PFSK-1 (cell line): Measurements from ENCODE around the gene DUSP6.

Experiments
- FOXP2 ChIP-seq: optimal IDR thresholded peaks from 2 replicates; pipeline ENCODE3; 2011; ENCODE audit warnings: borderline replicate concordance, control low read depth, inconsistent platforms; ENCODE audit not compliant: insufficient read depth; ENCODE audit errors: extremely low read length, extremely low read depth
- POLR2AphosphoS5 ChIP-seq: IDR thresholded peaks from 2 replicates; pipeline ENCODE4 v1.6.1; 2012; ENCODE audit warnings: low read depth, mild to moderate bottlenecking, control low read depth, low read length, moderate library complexity
- SIN3A ChIP-seq: IDR thresholded peaks from 2 replicates; pipeline ENCODE4 v1.6.1; 2012; ENCODE audit warnings: mild to moderate bottlenecking, low read length, moderate library complexity, borderline replicate concordance; ENCODE audit not compliant: insufficient read depth
- TAF1 ChIP-seq: IDR thresholded peaks from 2 replicates; pipeline ENCODE4 v1.6.1; 2012; ENCODE audit warnings: low read length, control low read depth, borderline replicate concordance; ENCODE audit not compliant: insufficient read depth
- TF ChIP-seq, protein P1 (sequence below), 2 experiments: IDR thresholded peaks; 2 replicates each; pipeline versions ENCODE4 v1.6.1 to v1.8.0; 2011 to 2012; ENCODE audit warnings: low read depth in 2 of 2, low read length in 2 of 2, control low read depth in 1 of 2, inconsistent platforms in 1 of 2, mild to moderate bottlenecking in 1 of 2, moderate library complexity in 1 of 2; ENCODE audit not compliant: insufficient read depth in 1 of 2

The DUSP6 gene

DNA sequence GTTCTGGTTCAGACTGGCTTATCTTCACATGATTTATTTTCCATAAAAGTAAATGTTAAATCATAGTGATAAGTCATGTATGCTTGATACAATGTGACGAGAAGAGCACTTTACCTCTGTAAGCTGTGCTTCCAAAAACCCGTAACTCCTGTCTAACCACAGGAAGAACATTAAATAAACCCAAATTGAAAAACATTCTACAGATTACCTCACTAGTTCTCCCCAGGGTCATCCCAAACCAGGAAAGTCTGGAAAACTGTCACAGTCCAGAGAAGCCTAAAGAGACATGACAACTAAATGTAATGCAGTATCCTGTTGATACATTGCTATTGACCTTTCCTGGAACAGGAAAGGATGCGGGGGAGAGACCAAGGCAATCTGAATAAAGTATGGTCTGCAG, 32.5 kb upstream of the DUSP6 start:
- TF ChIP-seq, protein P1, sequence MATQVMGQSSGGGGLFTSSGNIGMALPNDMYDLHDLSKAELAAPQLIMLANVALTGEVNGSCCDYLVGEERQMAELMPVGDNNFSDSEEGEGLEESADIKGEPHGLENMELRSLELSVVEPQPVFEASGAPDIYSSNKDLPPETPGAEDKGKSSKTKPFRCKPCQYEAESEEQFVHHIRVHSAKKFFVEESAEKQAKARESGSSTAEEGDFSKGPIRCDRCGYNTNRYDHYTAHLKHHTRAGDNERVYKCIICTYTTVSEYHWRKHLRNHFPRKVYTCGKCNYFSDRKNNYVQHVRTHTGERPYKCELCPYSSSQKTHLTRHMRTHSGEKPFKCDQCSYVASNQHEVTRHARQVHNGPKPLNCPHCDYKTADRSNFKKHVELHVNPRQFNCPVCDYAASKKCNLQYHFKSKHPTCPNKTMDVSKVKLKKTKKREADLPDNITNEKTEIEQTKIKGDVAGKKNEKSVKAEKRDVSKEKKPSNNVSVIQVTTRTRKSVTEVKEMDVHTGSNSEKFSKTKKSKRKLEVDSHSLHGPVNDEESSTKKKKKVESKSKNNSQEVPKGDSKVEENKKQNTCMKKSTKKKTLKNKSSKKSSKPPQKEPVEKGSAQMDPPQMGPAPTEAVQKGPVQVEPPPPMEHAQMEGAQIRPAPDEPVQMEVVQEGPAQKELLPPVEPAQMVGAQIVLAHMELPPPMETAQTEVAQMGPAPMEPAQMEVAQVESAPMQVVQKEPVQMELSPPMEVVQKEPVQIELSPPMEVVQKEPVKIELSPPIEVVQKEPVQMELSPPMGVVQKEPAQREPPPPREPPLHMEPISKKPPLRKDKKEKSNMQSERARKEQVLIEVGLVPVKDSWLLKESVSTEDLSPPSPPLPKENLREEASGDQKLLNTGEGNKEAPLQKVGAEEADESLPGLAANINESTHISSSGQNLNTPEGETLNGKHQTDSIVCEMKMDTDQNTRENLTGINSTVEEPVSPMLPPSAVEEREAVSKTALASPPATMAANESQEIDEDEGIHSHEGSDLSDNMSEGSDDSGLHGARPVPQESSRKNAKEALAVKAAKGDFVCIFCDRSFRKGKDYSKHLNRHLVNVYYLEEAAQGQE (IDR thresholded peaks at IDR 0.05; ENCODE audit: insufficient read depth in 1 of 2, low read depth in 2 of 2, low read length in 2 of 2): peak in 1 of 2 experiments; percentile 52; a peak in 1 of 4 replicates
- TF ChIP-seq FOXP2: no peak
- TF ChIP-seq TAF1: no peak
- TF ChIP-seq SIN3A: peak; percentile 60; the same call in 1 of the 2 replicates
- TF ChIP-seq POLR2AphosphoS5: 0 out of 2 replicates have a peak, but pooled peaks have one; percentile 18

DNA sequence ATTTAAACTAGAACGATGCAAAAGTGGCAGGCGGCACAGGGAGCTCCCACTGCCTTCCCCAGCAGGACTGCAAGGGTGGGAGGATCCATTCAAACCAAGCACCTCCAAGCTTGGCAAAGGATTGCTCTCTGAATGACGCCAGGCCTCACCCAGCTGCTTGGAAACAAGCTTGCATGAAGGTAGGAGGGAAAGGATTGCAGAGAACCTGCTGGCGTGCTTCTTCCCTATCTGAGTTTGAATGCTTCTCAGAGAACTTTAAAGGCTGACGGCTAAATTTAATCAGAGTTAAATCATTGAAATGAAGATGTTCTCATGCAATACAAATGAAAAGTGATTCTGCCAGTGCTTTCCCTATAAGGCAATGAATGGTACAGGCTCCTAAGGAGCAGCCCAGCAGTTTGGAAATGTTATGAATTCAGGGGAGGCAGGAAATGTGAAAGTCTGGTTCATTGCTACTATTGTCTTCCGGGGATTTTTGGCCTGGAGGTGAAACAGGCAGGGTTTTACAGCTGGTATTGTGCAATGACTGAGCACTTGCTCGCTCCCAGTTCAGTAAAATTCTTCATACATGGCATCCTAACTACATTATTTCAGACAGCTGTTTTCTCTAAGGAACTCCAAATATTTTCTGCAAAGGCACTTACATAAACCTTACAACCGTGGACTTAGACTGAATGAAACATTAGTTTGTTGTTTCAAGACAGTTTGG, 31.9 kb upstream of the DUSP6 start:
- no peak for TF ChIP-seq POLR2AphosphoS5
- TF ChIP-seq, protein P1 (IDR thresholded peaks at IDR 0.05; ENCODE audit: insufficient read depth in 1 of 2, low read depth in 2 of 2, low read length in 2 of 2): peak in 1 of 2 experiments; percentile 36; a peak in 1 of 4 replicates
- peak; percentile 41; the same call in 1 of the 2 replicates for TF ChIP-seq SIN3A
- no peak for TF ChIP-seq FOXP2

DNA sequence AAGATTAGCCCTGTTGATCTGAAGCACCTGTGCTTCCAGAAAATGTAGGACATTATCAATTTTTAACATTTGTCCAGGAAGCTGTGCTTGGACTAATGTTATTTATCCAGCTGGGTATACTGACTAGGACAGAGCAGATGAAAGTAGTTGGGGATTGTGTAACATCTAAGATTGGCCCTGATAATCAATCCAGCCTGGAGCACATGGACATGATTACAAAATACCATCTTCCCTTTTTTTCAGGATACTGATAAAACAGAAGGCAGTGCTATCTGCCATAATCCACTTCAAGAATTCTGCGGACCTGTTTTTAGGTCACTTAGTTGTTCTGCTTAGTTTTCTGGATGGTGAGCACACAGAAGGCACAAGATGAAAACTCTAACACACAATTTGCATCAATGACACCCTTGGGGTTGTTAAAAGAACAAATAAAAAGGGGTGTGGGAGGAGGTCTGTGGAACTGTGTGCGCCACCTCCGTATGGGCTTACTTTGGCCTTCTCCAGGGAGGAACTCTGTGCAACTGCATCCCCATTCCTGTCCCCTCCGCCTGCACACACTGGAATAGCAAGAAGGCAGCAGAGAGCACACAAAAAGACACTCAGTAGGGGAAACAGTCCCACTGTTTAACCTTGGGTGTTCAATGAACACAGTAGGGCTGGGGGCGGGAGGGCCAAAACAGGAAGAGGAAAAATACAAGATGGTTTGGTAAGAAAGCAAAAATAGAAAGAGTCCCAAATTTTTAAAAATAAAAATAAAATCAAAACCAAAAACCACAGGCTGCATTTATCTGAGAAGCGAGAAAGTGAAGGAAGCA, 31.1 kb upstream of the DUSP6 start:
- TF ChIP-seq FOXP2 (no peak), TAF1 (no peak), SIN3A (no peak), POLR2AphosphoS5 (no peak)
- TF ChIP-seq, protein P1 (IDR thresholded peaks at IDR 0.05; ENCODE audit: insufficient read depth in 1 of 2, low read depth in 2 of 2, low read length in 2 of 2): no peak

DNA sequence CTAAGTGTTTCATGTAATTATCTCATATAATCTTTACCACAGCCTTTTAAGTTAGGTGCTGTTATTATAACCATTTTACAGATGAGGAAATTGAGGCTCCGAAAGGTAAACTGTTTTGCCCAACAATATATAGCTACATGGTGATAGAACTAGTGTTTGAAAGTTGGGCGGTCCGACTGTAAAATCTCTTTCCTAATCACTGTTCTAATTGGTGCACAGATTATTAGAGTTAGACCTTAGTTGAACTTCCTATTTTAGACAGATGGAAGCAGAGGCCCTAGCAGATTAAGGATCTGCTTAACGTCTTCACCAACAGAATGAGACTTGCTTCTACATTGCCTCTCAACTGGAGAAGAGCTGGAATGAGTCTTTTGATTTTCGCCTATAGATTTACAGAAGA, 30.0 kb upstream of the DUSP6 start:
- TF ChIP-seq TAF1 (no peak), POLR2AphosphoS5 (no peak), SIN3A (no peak), FOXP2 (no peak)
- TF ChIP-seq, protein P1 (IDR thresholded peaks at IDR 0.05; ENCODE audit: insufficient read depth in 1 of 2, low read depth in 2 of 2, low read length in 2 of 2): no peak
